Activated B cell treated with CpG ODN at 0.5 μM for 24 hours (primary cell): ENCODE measurements around the gene SPATA31E1. TPM values are rescaled to one million over a fixed set of nuclear protein-coding genes. Genes with fewer than 3 reads are reported as not detected.

Experiments
- ATAC-seq: fragments of 200-7000 bp; cut with Tn5 transposase; one replicate; pipeline ENCODE4 v1.10.0; 2021; ENCODE audit warnings: low read depth, mild to moderate bottlenecking, moderate library complexity
- CTCF ChIA-PET: fragments of 350-600 bp; sonication (Branson Sonifier 250); formaldehyde crosslinking; loops from one replicate; lab custom pipeline; 2021; ENCODE audit warnings: antibody characterized with exemption; lab: Charles Lee
- POLR2A ChIA-PET: fragments of 350-600 bp; sonication (Branson Sonifier 250); formaldehyde crosslinking; loops from one replicate; lab custom pipeline; 2021; ENCODE audit warnings: antibody characterized with exemption; lab: Charles Lee
- DNase-seq: peaks from one replicate; pipeline ENCODE4 v3.0.0; 2022
- H3K27ac Mint-ChIP-seq: one replicate; pipeline ENCODE4 v1.8.0; 2020; ENCODE audit warnings: mixed read lengths
- H3K27me3 Mint-ChIP-seq: one replicate; pipeline ENCODE4 v1.8.0; 2021; ENCODE audit warnings: mixed read lengths
- H3K36me3 Mint-ChIP-seq: one replicate; pipeline ENCODE4 v1.8.0; 2021; ENCODE audit warnings: low read depth, mixed read lengths
- H3K4me1 Mint-ChIP-seq: one replicate; pipeline ENCODE4 v1.8.0; 2021; ENCODE audit warnings: mixed read lengths
- H3K4me3 Mint-ChIP-seq: one replicate; pipeline ENCODE4 v1.8.0; 2020; ENCODE audit warnings: mild to moderate bottlenecking, mixed read lengths
- H3K9me3 Mint-ChIP-seq: one replicate; pipeline ENCODE4 v1.8.0; 2020; ENCODE audit warnings: mixed read lengths
- intact Hi-C: fragments of 100-400 bp; cut with micrococcal nuclease; formaldehyde crosslinking; loops from one replicate; pipeline ENCODE4 v1.15.1; 2024
- total RNA-seq: library from RNA; stranded (reverse); gene quantifications from 2 replicates; pipeline ENCODE4 v1.2.3, GENCODE V29; 2022
- TF ChIP-seq, protein P1 (sequence below): fragments of 200-600 bp; IDR thresholded peaks from one replicate; pipeline ENCODE4 v1.8.0; 2022; ENCODE audit warnings: antibody characterized with exemption, mild to moderate bottlenecking

SPATA31E1 gene
- total RNA-seq, 1 donor from 2014 or later, result not detected

- Mint-ChIP-seq H3K9me3 (no peaks in the 10 kb centered on the region), H3K4me1 (no peaks in the 10 kb centered on the region), H3K36me3 (no peaks in the 10 kb centered on the region), H3K27me3 (no peaks in the 10 kb centered on the region), H3K4me3 (no peak overlapping the region), H3K27ac (no peak overlapping the region)
- DNase-seq (no peak), ATAC-seq (no peak)
- POLR2A ChIA-PET, result no interaction called here
- CTCF ChIA-PET, result no interaction called here
- intact Hi-C loops, result no loop called here
- TF ChIP-seq, protein P1, sequence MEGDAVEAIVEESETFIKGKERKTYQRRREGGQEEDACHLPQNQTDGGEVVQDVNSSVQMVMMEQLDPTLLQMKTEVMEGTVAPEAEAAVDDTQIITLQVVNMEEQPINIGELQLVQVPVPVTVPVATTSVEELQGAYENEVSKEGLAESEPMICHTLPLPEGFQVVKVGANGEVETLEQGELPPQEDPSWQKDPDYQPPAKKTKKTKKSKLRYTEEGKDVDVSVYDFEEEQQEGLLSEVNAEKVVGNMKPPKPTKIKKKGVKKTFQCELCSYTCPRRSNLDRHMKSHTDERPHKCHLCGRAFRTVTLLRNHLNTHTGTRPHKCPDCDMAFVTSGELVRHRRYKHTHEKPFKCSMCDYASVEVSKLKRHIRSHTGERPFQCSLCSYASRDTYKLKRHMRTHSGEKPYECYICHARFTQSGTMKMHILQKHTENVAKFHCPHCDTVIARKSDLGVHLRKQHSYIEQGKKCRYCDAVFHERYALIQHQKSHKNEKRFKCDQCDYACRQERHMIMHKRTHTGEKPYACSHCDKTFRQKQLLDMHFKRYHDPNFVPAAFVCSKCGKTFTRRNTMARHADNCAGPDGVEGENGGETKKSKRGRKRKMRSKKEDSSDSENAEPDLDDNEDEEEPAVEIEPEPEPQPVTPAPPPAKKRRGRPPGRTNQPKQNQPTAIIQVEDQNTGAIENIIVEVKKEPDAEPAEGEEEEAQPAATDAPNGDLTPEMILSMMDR, result no peak
These were observed 14.0 kb upstream of the SPATA31E1 start for GRCh38 chr9:87868635-87869034.

- Mint-ChIP-seq H3K4me3 (no peak overlapping the region), H3K36me3 (no peaks in the 10 kb centered on the region), H3K27ac (no peak overlapping the region), H3K9me3 (no peaks in the 10 kb centered on the region), H3K27me3 (no peaks in the 10 kb centered on the region), H3K4me1 (no peaks in the 10 kb centered on the region)
- ATAC-seq (no peak), DNase-seq (no peak)
- intact Hi-C loops, result no loop called here
- CTCF ChIA-PET, result no interaction called here
- TF ChIP-seq, protein P1, result no peak
- POLR2A ChIA-PET, result no interaction called here
These were observed 13.6 kb upstream of the SPATA31E1 start for GRCh38 chr9:87869082-87869481.

GRCh38 chr9:87871425-87872078 lies 11.1 kb upstream of the SPATA31E1 start:
- ChIA-PET CTCF (no interaction called here), POLR2A (no interaction called here)
- Mint-ChIP-seq H3K27me3 (no peaks in the 10 kb centered on the region), H3K36me3 (no peaks in the 10 kb centered on the region), H3K9me3 (no peaks in the 10 kb centered on the region), H3K4me1 (no peaks in the 10 kb centered on the region), H3K4me3 (no peak overlapping the region), H3K27ac (no peak overlapping the region)
- ATAC-seq (no peak), DNase-seq (no peak)
- TF ChIP-seq, protein P1, result no peak
- intact Hi-C loops, result no loop called here

DNA sequence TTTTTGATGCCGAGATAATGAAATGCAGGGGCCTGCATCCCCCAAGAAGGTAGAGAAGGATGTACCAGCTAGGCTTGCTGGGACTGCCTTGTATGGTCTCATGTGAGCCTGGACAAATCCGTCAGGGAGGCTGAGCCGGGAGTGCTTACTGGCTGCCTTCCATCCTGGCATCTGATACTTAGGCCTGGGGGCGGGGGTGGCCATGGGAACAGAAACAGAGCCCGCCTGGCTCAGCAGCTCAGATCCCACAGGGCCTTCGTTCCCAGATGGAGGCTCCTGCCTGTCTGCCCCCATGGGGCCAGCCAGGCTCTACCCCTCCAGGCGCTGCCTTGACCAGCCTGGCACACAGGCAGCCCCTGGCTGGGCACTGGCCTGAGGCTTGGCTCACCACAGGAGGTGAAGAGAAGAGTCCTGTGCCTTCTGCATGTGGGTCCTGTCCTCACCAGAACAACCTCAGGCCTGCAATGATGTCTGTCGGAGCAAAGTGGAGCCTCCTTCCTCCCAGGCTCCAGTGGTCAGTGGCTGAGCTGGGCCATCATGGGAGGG lies 10.5 kb upstream of the SPATA31E1 start:
- Mint-ChIP-seq H3K9me3 (no peaks in the 10 kb centered on the region), H3K4me3 (no peak overlapping the region), H3K36me3 (no peaks in the 10 kb centered on the region), H3K4me1 (no peaks in the 10 kb centered on the region), H3K27me3 (no peaks in the 10 kb centered on the region), H3K27ac (no peak overlapping the region)
- DNase-seq (no peak), ATAC-seq (no peak)
- ChIA-PET CTCF (no interaction called here), POLR2A (no interaction called here)
- TF ChIP-seq, protein P1, result no peak
- intact Hi-C loops, result no loop called here

GRCh38 chr9:87873607-87874303 lies 8.9 kb upstream of the SPATA31E1 start:
- intact Hi-C loops, result no loop called here
- H3K27ac Mint-ChIP-seq, result no peak overlapping the region
- no peaks in the 10 kb centered on the region for H3K27me3 Mint-ChIP-seq
- DNase-seq (no peak), ATAC-seq (no peak)
- no peak overlapping the region for H3K4me3 Mint-ChIP-seq
- CTCF ChIA-PET, result no interaction called here
- TF ChIP-seq, protein P1, result no peak
- no peaks in the 10 kb centered on the region for H3K9me3 Mint-ChIP-seq
- H3K4me1 Mint-ChIP-seq, result no peaks in the 10 kb centered on the region
- POLR2A ChIA-PET, result no interaction called here
- no peaks in the 10 kb centered on the region for H3K36me3 Mint-ChIP-seq
